DLD1 (cell line): ENCODE data around the gene CD300C.
"Not testable (repeated sequence)": the region's sequence is repeated elsewhere in the genome, so short reads cannot be mapped to it uniquely, and the experiment has no call there.

Source experiments
- in situ Hi-C: cut with HindIII; loops from 2 replicates; pipeline ENCODE4 v1.10.0; 2017; ENCODE audit warnings: low sequenced_read_pairs

CD300C gene

DNA sequence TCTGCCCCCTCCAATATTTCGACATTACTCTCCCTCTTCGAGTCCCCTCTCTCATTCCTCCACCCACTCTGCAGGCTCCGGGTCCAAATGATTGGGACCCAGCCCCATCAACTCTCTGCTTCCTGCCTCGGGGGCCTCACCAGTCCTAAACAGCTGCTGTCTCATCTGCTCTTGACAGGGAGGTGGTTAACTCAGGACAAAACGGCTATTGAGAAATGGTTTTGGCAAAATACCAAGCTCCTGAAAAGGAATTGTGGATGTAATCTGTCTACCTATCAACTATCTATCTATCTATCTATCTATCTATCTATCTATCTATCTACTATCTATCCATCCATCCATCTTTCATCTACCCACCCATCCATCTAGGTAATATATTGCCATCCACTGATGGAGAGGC, 19.2 kb upstream of the CD300C start:
- in situ Hi-C loops = no loop called here

DNA sequence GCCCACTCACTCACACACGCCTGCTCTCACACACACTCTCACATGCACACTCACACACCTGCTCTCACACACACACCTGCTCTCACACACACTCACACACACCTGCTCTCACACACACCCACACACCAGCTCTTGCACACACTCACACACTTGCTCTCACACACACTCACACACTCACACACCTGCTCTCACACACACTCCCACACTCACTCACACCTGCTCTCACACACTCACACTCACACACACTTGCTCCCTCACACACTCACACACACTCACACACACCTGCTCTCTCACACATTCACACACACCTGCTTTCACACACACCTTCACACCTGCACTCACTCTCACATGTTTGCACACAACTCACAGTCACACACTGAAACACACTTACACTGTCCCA, 17.4 kb upstream of the CD300C start:
- in situ Hi-C loops = no loop called here

DNA sequence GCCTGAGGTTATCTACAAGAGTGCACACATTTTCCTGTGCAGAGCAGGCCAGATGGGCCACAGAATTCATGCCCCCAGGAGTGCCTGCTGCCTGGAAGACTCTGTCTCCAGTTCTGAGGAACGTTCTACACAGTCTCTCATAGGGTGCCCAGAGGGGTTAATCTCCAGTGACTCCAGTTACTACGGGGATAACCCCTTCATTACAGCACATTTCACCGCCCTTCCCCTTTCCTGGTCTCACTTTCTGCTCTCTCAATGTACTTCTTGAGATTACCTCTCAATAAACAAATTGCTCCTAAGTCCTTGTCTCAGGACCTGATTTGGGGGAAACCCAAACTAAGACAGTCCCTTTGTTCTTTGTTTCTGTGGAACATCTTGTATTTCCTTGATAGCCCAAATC, 15.7 kb upstream of the CD300C start:
- in situ Hi-C loops = no loop called here

DNA sequence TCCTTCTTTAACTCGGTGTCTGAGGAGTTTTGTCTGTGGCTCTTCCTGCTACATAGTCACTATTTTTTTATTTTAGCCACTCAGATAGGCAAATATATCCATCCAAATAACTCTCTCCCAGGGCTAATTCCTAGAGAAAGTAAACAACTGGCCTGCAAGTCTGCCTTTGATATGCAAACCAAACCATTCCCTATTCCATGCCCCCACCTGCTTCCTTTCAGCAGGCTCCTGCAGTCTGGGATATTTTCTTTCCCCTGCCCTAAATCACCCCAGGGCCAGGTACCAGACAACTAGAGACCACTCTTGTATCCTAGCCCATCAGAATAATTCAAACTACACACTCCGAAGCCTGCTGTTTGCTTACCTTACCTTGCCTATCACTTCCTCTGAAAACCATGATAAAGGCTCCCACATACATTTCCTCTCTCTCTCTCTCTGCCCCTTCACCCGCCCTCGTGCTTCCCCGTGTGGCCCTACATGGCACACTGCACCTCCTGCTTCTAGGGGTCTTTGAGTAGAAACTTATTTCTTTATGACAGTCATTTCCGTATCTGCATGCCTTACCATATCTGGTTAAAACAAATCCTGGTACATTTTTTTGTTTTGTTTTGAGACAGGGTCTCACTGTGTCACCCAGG, 13.1 kb upstream of the CD300C start:
- in situ Hi-C loops = no loop called here

DNA sequence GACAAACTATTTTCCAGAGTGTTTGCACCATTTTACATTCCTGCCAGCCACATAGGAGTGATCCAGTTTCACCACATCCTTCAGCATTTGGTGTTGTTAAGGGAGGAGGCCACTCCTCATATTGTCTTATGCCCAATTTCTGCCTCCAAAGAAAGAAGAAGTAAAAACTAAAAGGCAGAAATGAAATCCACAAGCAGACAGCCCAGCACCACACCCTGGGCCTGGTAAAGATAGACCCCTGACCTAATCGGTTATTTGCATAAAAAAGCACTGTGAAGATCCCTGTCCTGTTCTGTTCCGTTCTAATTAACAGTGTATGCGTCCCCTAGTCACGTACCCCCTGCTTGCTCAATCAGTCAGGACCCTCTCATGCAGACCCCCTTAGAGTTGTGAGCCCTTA, 12.5 kb upstream of the CD300C start:
- in situ Hi-C loops = not testable (repeated sequence)

DNA sequence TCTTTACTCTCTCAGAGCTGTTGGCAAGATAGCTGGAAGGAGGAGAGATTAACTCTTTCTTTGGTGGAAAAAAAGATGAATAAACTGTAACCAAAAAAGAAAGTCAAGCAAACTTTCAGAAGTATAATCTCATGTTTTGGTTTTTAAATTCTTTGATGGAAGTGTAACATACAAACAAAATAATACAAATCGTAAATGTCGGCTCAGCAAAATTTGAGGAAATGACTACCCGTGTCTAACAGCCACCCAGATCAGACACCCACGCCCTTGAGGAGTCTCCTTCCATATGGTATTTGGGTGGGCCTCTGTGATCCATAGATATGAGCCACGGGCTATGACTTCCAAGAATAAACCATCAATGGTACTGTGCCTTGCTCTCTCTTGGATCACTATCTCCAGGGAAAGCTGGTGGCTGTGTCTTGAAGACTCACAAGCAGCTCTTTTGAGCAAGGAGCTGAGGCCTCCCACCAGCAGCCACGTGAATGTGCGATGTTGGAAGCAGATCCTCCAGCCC, 9.6 kb upstream of the CD300C start:
- in situ Hi-C loops = no loop called here

DNA sequence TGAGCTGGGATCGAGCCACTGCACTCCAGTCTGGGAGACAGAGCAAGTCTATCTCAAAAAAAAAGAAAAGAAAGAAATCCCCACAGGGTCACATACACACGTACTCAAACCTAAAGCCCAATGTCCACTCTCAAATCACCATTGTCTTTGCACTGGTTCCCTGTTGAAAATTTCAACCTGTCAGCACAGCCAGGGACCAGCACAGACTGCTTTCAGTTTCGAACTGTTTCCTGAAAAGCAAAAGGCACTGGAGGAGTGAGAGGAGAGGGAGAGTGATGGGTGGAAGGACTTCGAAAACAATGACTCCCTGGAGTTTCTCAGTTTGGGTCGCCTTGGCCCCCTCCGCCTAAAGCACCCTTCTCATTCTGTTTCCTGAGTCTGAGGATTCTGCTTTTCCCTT, 9.0 kb upstream of the CD300C start:
- in situ Hi-C loops = no loop called here

DNA sequence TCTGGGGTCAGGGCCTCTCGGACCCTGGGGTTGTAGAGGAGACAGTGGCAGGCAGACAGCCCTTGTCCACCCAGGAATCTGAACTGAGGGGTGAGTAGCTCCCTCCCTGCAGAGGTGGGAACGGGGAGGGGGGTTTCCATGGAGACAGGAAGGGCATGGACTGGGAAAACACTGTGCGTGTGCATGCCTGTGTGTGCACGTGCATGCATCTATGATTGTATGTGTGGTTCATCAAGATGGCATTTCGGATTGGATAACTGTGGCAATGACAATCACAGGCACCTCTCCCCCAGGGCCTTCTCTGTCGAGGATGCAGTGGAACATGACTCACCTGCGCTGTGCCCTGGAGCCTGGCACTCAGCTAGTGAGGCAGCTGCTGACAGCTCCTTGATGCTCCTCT, 6.1 kb upstream of the CD300C start:
- in situ Hi-C loops = no loop called here

DNA sequence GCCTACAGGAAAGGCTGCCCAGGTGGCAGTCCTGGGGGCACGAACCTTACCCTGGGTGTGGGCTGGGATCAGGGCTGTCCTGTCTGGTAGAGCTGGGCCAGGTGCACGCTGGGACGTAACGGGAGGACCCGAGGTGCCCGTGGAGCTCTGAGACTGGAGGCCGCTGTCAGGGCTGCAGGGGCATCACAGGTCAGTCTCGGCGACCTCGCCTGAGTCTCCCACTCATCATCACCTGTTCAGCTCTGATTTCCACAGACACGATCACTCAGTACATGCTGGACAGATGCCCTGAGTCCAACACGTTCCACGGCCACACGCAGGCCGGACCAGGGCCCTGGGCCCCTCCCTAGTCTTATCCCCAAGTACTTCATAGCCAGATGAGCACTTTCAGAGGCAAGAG, 4.7 kb upstream of the CD300C start:
- in situ Hi-C loops = no loop called here

DNA sequence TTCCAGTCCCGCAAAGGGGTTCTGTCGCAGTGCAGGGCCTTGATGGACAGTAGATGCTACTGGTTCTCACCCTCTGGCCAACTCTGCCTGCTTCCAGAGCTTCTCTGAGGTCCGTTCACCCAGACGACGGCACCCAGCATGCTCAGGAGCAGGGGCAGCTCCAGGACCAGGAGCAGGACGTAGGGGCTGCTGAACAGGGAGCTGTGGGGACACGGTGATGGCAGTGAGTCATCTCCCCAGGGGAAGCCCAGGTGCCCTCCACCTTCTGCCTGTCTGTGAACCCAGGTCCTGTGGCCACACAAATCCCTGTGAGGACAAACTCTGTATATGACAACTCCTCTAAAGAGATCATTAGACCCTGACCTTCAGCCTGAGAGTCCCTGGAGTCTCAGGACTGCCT, 3.4 kb upstream of the CD300C start:
- in situ Hi-C loops = no loop called here

DNA sequence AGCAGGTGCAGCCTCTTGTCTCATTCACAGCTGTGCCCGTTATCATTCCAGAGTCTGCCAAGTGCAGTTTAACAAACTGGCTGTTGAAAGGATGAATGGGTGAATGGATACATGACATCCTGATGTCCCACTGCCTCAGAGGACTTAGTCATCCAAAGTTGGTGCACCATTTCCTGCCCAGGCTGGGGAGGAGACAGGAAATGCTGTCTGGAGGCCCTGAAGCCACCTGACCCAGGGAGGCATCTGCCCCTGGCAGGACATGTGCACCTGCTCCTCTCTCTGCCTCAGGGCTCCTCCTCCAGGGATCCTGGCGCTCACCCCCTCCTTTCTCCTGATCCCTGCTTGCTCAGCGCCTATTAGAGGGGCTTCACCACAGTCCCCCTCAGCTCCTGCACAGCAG, 1.8 kb upstream of the CD300C start:
- in situ Hi-C loops = no loop called here

DNA sequence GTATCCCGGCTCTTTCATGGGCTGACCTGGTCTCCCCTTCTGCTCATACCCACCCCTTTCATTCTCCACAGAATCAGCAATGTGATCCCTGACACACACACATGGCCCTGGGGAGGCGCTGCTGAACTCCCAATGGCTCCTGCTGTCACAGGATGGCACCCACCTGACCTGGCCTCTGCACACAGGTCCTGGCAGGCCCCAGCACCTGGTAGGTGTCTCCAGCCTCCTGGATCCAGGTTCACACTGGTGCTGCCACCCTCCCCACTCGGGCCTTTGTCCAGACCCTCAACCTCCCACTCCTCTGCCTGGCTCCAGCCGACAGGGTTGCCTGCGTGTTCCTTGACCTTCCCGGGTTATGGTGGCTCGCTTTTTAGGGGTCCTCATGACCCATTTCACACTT, 1.3 kb upstream of the CD300C start:
- in situ Hi-C loops = no loop called here

DNA sequence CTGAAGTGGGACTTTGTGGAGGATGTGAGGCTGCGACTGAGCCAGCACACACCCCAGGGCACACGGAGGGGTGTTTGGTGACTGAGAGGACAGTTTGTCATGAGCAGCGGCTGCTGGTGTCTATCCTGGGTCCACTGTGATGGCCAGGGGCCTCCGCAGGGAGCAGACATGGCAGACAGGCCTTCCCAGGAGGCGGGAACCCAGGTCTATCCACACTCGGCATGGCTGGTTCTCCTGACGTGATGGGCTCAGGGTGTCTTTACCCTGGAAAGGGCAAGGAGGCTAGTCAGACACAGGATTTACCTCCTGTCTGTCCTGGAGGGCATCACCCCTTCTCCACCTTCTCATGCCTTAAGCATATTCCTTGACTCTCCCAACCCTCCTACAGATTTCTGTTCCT, 671 bp upstream of the CD300C start:
- in situ Hi-C loops = no loop called here

DNA sequence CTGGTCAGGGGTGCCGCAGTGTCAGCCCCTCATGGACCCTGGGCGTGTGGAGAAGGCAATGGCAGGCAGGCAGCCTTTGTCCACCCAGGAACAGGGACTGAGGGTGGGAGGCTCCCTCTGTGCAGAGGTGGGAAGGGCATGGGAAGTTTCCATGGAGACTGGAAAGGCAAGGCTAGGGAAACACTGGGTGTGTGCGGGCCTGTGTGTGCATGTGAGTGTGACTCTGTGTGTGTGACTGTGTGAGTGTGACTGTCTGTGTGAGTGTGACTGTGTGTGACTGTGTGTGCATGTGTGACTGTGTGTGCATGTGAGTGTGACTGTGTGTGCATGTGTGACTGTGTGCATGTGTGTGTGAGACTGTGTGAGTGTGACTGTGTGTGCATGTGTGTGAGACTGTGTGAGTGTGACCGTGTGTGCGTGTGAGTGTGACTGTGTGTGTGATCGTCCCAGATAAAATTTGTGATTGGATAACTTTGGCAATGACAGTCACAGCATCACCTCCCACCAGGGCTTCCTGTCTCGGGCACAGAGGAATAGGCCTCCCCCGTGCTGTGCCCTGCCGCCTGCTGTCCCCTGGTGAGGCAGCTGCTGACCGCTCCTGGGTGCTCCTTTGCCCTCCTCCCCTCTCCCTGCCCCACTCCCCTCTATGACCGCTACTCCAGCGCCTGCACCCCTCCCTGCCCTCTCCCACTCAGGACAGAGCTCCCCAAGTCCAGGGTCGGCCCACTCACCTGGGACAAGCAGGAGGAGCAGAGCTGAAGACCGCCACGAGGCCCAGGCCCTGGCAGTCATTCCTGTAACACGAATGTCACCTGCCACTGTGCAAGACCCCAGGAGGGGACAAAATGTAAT, 698 bp downstream of the CD300C start:
- in situ Hi-C loops = no loop called here

DNA sequence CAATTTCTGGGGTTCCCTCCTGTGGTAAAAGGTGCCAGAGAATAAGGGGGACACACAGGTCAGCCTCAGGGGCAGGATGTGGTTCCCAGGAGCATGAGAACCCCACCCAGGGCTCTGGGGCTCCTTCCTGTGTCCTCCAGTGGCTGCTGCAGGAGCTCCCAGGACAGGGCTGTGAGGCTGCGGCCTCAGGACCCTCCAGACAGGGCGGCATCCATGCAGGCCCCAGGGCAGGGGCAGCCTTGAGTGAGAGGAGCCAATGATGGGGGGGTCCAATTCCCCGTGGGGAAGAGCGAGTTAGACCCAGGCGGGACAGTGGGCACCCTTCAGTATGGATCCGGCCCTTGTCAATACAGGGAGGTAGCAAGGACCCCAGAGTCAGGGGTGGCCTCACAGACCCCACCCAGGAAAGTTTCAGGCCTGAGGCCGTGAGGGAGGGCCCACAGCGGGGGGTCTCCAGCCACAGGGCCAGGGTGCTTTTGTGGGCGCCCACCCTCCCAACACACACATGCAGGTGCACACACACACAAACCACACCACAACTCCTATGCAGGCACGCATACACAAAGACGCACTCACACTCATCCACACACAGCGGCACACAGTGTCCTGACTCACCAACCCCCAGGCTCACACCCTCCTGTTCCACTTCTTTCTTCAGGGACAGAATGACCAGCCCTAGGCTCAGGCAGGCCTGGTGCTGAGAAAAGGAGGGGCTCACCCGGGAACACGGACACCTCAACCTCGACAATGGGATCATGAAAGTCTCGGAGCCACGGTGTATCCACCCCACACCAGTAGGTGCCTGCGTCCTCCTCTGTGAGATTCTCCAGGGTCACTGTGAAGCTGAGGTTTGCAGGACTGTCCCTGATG, 1.8 kb downstream of the CD300C start:
- in situ Hi-C loops = no loop called here

DNA sequence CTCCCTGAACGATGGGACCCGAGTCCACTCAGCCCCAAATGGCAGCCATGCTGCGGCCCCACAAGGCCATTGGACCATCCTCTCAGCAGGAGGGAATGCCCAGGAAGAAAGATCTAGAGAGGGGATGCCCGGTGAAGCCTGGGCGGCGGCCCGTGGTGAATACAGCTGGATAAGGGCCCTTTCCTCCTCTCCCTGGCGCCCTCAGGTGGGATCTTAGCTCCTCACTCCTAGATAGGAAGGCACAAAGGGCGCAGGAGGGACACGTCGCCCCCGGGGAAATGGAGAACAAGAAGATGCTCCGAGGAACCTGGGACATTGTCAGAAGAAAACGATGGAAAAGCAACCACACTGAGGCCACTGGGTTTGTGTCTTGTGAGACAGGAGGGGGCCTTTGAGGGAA, 2.5 kb downstream of the CD300C start:
- in situ Hi-C loops = no loop called here

DNA sequence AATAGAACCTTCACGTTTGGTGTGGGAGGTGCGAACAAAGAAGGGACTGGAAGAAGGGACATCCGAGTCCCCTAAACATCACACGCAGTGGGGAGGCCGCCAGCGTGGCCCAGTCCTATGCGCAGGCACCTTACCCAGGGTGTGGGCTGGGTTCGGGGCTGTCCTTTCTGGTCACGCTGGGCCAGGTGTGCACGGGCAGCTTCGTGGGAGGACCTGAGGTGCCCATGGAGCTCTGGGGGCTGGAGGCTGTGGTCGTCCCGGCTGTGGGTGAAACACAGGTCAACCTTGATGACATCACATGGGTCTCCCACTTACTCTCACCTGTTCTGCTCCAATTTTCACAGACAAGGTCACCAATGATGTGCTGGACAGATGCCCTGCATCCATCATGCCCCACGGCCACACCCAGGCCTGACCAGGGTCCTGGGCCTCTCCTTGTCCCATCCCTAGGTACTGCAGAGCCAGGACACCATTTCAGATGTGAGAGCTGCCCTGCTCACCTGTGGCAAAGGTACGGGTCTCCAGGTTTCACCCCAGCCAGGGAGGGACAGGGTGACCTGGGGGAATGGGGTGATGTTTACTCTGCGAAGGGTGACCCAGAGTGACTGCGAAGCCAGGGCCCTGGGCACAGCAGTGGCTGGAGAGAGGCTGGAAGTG, 3.1 kb downstream of the CD300C start:
- in situ Hi-C loops = no loop called here

DNA sequence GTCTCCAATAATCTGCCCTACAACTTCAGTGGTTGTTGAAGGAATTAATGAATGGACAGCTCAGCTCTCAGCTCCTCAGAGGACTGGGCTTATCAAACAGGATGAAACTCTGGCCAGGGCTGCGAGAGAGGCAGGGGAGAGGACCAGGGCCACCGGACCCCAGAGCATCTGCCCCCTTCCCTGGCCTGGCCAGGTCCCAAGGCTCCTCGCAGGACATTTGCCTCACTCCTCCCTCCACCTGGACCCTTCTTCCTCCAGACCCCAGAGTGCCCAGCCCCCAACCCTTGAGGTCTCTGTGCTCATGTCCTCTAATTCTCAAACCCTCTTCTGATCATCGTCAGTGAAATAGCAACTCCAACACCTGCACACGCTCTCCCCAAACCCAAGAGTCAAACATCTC, 3.7 kb downstream of the CD300C start:
- in situ Hi-C loops = no loop called here

DNA sequence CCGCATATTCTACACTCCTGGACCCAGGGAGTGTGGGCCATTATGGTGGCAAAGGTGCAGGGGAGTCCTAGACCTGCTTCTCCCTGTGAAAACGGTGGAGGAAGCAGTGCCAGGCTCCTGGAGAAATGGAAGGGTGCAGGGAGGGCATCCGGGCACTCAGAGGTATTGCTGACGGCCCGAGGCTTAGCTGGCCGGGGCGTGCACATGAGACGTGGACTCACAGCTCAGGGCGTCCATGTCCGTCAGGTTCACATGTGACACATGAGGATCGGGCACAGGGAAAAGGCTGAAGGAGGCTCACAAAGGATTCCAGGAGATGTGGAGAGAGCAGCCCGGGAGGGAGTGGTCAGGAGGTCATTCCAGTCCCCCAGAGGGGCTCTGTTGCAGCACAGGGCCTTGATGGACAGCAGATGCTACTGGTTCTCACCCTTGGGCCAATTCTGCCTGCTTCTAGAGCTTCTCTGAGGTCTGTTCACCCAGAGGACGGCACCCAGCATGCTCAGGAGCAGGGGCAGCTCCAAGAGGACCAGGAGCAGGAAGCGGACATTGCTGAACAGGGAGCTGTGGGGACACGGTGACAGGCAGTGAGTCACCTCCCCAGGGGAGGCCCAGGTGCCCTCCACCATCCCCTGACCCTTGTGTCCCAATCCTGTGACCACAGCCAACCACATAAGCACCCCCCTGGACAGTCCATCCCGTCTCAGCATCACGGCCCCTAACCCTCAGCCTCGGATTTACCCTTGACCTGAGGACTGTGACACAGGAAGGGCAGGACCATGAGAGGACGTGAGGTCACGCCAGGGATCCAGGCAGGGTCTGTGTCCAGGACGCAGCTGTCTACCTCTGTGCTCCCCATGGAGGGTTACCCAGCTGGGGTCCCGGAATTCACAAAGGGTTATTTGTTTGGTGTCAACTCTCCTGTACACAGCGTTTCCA, 4.5 kb downstream of the CD300C start:
- in situ Hi-C loops = no loop called here

DNA sequence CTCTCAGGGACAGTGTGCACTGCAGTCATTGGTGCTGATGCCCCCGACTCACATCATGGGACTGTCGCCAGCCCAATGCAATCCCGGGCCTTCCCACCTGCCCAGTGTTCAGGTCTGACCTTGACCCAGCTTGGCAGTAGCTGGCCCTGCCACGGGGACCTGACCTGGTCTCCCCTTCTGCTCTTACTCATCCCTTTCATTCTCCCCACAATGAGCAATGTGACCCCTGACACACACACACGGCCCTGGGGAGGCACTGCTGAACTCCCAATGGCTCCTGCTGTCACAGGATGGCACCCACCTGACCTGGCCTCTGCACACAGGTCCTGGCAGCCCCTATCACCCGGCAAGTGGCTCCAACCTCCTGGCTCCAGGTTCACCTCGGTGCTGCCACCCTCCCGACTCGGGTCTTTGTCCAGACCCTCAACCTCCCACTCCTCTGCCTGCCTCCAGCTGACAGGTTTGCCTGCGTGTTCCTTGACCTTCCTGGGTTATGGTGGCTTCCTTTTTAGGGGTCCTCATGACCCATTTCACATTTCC, 6.6 kb downstream of the CD300C start:
- in situ Hi-C loops = no loop called here
